DLD1 (cell line): ENCODE results near the gene ACAP3.

Experiments used
- in situ Hi-C: cut with HindIII; loops from 2 replicates; pipeline ENCODE4 v1.10.0; 2017; ENCODE audit warnings: low sequenced_read_pairs

The ACAP3 gene

GRCh38 chr1:1345860-1346500, 38.2 kb upstream of the ACAP3 start:
- in situ Hi-C loops: no loop called here

DNA sequence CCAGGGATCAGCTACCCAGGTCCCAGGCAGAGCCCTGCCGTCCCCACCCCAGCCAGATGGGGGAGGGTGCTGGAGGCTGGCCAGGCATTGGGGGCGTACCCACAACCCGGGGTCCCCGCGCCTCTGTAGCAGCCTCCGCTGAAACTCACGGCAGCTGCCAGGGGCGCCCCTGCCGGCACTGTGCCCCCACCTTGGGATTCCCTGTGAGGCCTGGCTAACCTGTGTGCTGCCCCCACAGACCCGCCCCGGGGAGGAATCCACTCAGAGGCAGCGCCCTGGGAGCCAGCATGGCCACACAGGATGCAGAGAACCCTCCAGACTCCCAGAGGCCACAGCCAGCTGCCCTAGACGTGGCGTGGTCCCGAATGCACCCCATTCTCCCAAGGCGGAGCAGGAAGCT, 37.7 kb upstream of the ACAP3 start:
- in situ Hi-C loops: no loop called here

DNA sequence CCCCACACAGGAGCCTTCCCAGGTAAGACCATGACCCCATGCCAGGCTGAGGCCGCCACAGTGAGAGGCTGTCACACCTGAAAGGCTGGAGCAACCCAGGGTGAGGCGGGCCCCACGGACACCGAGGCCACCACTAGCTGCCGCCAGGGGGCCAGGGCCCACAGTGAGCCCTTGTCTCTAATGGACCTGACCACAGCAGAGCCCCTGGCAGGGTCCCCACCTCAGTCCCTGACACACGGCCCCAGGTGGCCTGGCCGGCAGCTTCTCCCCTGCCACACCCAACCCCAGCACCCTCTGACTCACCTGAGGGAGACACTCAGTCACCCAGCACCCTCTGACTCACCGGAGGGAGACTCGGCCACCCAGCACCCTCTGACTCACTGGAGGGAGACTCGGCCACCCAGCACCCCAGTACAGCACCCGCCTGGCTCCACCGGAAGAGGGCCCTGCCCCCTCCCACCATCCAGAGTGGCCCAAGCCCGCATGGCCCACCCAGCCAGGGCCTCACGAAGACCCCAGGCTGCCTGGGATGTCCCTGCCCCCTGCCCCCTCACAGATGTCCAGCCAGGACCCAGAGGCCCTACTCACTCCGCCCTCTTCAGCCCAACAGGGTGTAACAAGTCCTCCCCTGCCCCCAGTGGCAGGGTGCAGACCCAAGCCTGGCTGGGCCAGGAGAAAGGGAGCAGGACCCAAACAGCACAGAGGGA, 37.1 kb upstream of the ACAP3 start:
- in situ Hi-C loops: no loop called here

- in situ Hi-C loops: no loop called here
Observed at GRCh38 chr1:1343811-1344421, 36.2 kb upstream of the ACAP3 start.

- in situ Hi-C loops: no loop called here
Observed at GRCh38 chr1:1342584-1343115, 34.9 kb upstream of the ACAP3 start.

DNA sequence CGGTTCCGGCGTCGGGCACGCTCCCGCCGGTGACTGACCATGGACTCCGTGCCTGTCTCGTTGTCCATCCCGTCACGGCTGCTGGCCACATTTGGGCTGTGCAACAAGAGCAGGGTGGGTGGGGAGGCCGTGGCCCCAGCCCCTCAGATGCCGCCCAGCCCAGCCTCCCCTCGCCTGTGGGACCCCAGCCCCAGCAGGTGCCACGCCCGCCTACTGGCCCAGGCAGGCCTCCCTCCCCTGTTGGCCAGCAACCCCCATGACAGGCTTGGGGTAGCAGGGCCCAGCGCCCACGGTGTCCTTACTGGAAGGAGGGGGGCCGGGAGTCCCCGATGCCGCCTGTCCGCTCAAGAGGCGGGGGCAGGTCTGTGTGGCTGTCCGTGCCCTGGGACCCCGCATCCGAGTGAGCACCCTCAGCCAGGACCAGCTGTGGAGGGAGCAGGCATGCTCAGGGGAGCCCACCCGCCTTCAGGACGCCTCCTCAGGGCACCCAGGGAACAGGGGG, 34.4 kb upstream of the ACAP3 start:
- in situ Hi-C loops: no loop called here

GRCh38 chr1:1341549-1342021, 33.9 kb upstream of the ACAP3 start:
- in situ Hi-C loops: no loop called here

DNA sequence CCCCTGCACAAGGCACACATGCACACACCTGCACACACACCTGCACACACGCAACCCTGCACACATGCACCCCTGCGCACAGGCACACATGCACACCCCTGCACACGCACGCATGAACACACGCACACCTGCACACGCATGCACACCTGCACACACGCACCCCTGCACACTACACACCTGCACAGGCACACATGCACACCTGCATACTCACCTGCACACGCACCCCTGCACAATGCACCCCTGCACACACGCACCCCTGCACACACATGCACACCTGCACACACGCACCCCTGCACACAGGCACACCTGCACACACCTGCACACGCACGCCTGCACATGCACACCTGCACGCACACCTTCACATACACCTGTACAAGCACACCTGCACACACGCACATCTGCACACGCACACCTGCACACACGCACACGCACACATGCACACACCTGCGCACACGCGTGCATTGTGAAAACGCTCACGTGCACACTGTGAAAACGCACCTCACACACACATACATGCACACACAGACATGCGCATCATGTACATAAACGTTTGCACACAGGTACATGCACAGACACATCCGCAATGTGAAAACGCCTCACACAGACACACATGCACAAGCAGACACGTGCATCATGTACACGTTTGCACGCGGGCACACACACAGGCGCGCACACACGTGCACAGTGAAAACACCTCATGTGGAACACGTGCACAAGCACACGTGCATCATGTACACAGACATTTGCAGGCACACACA, 33.2 kb upstream of the ACAP3 start:
- in situ Hi-C loops: no loop called here

DNA sequence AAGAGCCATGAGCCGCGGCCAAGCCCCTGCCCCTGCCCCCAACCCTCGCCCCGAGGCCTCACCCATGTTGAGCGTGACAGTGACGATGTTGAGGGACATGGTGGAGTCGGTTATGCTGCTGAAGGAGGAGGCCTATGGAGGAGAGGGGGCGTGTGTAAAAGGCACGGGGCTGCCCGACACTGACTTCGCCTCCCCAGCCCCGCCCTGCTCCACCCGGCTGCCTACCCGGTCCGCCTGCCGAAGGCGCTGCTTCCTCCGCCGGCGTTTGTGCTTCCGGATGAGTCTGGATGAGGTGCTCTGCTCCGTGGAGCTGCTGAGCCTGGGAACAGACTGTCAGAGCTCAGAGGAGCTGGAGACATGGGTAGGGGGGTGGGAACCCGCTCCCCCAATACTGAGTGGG, 32.5 kb upstream of the ACAP3 start:
- in situ Hi-C loops: no loop called here

GRCh38 chr1:1338278-1338677, 30.5 kb upstream of the ACAP3 start:
- in situ Hi-C loops: no loop called here

DNA sequence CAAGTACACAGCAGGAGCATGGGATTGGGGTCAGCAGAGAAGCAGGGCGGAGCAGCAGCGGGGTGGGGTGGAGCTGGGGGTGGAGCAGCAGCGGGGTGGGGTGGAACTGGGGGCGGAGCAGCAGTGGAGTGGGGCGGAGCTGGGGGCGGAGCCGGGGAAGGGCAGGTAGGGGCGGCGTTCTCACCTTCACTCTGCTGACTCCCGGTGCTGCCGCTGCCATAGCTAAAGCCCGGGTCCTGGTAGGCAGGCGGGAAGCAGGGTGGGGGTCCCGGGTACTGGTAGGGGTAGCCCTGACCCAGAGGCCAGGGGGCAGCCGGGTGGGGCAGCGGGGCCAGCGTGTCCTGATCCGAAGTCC, 30.0 kb upstream of the ACAP3 start:
- in situ Hi-C loops: no loop called here

DNA sequence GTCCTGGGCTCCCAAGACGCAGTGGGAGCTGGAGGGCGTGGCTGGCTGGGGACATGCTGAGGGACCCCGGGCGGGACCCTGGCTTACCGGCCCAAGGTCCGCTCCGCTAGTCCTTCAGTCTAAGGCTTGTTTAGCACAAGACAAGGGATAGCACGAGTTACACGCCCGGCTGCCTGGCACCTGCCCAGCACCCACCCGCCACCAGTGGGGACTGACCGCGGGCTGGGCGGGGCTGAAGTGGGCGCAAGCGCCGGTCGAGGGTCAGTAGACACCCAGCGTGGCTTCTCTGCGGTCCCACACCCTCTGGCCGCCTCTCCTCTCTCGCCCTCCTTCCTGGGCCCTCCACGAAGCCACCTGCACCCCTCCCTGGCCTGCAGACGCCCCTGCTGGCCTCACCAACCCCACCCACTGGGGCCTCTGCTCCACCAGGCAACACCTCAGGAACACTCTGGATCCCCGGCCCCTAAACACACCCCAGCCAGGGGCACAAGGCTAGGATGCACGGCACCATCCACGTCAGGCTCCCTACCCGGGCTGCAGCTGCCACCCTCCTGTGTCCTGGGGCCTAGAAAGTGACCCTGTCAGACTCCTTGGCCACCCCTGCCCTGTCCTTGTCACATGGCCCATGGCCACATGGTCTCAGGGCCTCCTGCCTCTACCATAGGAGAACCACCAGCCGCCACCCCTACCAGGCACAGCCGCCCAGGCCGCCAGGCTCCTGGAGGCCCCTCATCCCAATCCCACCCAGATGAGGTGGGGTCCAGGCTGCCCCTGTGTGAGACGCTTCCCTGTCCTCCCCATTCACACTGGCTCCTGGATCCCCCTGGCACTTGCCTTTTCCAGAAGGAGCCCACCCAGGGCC, 29.4 kb upstream of the ACAP3 start:
- in situ Hi-C loops: no loop called here

DNA sequence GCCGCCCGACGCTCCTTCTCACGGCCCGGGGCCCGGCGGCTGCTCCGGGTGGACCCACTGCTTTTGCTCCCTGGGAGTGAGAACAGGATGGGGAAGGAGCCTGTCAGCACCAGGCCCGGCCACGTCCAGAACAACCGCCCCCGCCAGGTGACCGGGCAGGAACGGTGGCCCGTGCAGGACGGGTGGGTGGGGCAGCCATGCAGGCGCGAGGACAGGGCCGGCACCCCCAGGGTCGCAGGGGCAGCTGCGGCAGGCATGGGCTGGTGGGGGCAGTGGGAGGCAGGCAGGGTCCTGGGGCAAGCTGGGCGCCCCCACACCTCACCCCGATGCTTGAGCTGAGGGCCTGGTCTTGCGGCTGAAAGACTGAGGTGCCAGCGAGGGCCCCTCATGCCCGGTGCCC, 28.7 kb upstream of the ACAP3 start:
- in situ Hi-C loops: no loop called here

- in situ Hi-C loops: no loop called here
Observed at GRCh38 chr1:1335792-1336248, 28.1 kb upstream of the ACAP3 start.

GRCh38 chr1:1335283-1335682, 27.6 kb upstream of the ACAP3 start:
- in situ Hi-C loops: no loop called here

DNA sequence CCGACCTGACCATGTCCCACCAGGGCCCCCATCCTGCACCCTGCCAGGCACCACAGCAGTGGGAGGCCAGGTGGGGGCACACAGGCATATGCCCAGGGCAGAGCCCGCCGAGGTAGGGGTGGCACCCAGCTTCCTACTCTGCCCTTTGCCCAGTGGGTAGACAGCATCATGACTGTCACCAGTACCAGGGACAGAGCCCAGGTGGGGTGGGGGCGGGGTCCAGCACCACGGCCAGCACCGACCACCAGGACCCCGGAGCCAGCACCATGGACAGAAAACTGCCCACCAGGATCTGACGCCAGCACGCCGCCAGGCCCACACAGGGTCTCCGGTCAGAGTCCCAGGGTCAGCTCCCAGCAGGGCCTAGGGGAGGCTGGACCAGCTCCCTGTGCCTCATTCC, 27.1 kb upstream of the ACAP3 start:
- in situ Hi-C loops: no loop called here

- in situ Hi-C loops: no loop called here
Observed at GRCh38 chr1:1333551-1334241, 26.0 kb upstream of the ACAP3 start.

- in situ Hi-C loops: no loop called here
Observed at GRCh38 chr1:1332774-1333480, 25.2 kb upstream of the ACAP3 start.
